Glomerular visceral epithelial cell (primary cell): ENCODE data around the gene TRAK1.

ENCODE experiments used
- DNase-seq: peaks from one replicate; pipeline ENCODE4 v3.0.0-alpha.2; 2016; ENCODE audit errors: extremely low spot score

TRAK1 gene

DNA sequence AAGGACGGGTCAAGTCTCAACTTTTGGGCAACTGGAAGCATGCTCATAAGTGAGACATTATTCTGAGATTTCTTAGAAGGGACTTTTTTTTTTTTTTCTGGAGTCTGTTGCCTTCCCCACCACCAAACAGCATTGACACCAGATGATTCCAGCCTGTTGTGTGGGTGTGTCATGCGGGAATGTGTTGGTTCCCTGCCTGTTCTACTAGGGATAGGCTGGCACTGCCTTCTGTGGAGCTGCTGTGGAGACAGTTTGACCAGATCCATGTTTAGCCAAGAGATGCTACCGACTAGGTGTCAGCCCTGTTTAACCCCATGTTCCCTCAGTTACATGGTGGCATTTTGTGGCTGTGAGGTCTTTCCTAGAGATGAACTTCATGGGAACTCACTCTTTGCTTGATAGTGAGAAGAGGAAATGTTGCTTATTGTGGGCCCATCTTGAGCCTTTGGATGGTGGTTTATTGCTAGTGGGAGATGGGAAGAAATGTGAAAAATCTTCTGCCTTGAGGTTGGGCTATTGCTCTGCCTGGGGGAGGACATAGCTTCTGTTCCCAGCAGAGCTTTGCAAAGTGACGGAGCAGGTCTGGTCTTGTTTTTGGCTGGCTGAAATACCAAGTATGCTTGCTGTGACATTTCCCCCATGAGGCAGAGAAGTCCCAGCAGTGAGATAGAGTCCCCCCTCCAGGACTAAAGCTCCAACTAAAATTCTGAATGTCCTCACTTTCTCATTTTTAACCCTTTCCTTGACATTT, 31.3 kb downstream of the TRAK1 start:
- DNase-seq: no peak

DNA sequence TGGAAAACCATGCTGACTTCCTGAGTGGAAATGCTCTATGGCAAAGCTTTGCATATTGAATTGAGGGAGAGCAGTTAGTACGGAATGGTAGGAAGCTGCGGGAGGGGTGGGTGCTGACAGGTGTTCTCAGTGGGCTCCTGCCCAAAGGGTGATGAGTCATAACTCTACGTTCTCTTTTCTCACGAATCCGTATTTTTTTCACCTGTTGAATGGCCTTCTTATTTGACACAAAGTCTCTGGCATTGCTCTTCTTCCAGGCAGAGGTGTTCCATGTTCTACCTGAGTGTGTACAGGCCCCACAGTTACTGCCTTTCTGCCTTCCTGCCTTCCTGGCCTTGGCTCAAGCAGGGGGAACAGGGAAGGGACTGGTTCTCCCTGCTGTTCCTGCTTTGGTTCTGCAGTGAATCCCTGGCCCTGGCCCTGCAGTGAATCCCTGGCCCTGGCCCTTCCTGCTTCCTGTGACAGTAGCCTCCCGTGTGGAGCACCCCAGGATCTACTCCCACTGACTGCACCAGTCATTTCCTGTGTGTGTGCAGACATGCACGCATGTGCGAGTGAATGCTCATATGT, 31.9 kb downstream of the TRAK1 start:
- peak; percentile 42 for DNase-seq

DNA sequence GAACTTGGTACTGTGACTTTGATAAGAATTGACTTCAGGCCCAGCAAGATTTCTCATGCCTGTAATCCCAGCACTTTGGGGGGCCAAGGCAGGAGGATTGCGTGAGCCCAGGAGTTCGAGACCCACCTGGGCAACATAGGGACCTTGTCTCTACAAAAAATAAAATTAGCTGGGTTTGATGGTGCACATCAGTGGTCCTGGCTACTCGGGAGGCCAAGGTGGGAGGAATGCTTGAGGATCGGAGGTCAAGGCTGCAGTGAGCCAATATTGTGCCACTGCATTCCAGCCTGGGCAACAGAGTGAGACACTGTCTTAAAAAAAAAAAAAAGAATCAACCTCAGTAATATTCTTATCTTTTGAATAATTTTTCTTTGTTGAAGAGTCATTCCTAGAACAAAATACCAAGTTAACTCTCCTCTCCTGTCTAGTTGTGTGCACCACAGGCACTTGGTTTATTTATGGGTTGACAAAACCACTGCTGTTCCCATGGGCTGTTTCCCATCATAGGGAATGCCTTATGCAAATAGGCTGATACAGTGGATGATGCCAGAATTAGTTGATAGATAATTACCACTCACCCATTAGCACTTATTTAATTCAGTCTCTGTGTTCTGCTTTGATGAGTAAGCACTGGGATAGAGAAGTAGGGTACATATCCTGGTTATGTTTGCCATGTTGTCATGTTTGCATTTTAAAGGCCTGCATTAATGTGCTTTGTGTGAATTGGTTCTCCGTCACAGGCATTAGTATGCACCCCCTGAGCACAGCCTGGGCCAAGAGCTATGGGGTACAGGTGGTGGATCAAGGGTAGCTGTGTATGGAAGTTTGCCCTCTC, 32.9 kb downstream of the TRAK1 start:
- no peak for DNase-seq

DNA sequence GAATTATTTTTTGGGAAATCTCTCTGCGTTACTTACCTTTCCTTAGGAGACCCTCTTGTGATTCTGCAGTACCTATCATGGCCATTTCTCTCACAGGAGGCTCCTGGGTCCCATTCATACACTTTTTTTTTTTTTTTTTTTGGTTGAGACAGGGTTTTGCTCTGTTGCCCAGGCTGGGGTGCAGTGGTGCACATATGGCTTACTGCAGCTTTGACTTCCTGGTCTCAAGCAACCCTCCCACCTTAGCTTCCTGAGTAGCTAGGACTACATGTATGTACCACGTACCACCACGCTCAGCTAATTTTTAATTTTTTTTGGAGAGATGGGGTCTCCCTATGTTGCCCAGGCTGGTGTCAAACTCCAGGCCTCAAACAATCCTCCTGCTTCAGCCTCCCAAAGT, 36.1 kb downstream of the TRAK1 start:
- no peak for DNase-seq

DNA sequence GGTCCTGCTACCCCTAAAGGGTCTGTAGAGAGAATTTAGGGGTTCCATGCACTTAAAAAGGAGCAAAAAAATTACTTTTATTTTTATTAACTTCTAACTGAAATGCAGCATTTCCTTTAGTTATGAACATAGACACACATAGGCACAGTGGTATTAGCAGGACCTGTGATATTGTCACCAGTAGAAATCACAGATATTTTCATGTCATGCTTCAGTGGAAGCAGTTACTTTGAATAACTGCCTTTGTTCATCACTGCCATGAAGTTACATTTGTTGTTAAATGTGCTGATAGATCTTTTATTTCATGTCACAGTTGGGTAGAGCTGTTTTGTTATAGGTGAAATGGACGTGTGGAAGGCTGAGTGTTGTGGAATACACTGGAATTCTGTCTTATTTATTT, 37.4 kb downstream of the TRAK1 start:
- DNase-seq: no peak

DNA sequence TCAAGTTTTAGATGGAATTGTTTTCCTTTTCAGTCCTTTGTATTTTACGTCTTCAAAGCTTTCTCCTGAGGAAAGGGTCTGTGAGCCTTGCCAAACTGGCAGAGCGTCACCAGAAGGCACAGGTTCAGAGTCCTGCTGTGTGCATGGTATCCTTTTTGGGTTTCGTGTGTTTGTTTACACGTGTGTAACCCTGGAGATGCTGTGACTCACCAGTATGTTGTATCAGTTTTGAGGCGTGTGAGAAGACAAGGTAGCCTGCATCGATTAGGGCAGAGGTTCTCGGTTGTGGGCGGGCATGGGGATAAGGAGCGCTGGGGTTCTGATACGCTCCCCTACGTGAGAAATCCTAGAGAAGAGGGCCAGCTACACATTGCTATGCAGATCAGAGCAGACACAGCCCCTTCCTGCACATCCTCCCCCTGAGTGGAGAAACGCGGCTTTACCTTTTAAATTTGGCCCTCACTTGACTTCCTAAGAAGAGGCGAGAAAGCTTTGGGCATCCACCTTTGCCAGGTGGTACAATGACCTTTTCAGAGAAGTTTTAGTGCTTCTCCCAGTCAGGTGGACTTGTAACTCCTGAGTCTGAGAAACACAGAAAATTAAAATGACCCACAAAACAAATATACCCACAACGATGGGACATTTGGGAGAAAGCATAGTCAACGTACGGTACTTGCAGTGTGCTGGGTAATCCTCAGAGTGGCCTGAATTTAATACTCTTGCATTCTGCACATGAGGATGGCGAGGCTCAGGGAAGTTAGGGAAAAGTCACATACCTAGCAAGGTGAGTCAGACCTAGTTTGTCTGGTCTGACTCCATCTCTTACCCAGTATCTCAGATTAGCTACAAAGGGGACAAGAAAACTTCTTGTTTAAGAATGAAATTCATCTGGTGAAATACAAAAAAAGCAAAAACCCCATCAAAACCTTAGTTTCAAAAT, 38.1 kb downstream of the TRAK1 start:
- DNase-seq: no peak

DNA sequence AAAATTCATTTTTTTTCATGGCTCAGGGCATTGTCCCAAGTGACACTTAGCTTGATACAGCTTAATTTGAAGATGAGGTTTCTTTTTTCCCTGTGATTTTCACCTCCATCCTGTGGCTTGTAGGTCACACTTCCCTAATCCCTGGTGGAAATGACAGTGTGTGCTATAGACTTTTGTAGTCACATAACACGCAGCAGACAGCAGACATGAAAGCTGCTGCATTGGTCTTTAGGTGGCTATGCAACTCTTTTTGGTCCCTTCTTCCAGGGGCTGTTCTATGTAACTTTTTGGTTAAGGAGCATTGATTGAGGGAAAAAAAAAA, 38.8 kb downstream of the TRAK1 start:
- DNase-seq: no peak

DNA sequence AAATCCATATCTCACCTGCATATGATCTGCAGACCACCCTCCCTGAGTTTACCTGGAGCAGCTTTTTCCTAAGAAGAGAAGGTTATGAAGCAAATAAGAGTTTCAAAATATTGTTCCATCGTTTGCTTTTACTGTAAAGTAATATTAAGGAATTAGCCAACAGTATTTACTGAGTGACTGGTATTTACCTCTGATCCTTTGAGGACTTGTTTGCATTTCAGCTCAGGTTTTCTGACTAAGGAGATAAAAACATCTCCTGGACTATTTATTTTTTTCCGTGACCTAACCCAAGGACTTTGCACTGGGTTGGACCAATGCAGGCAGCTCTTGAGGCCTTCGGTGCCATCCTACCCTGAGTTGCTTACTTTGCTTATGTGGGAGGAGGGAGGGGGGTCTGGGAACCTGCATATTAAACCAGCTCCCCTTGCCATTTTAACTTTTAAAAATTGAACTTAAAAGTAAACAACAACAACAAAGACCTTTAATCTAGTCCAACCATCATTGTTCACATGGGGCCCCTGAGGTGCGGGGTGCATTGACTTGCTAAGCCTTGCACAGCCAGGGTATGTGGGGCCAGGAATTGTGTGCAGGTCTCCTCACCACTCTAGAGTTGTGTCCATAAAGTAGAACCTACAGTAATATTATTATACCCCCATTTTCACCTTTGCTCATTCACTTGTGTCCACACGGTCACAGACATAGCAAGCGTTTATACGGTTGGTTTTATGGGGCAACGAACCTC, 39.3 kb downstream of the TRAK1 start:
- no peak for DNase-seq

DNA sequence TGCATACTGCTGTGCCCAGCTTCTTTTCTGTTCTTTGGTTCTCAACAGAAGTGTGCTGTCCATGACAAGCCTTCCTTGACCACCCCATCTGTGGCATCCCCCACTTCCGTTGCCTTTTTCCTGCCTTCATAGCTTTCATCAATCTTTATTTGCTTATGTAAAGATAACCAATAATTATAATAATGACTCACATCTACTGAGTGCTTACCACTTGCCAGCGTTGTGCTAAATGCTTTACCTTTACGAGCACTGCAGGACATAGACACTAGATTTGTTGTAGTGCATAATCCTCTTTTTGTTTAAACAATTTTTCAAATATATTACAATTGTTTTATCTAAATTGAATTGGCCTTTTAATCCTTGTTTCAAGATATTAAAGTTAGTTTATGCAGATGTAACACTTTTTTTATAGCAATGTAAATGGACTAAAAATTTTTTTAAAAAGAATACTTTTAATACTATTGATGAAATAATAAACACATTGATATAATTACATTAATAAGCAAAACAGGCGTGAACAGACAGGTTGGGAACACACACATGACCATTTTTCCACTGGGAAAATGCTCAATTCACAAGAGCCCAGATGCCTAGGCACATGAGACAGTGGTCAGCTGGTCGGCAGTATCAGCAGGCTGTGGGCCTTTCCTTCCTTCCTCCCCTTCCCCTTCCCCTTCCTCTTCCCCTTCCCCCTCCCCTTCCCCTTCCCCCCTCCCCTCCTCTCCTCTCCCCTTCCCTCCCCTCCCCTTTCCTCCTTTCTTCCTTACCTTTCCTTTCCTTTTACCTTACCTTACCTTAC, 42.5 kb downstream of the TRAK1 start:
- DNase-seq: no peak

DNA sequence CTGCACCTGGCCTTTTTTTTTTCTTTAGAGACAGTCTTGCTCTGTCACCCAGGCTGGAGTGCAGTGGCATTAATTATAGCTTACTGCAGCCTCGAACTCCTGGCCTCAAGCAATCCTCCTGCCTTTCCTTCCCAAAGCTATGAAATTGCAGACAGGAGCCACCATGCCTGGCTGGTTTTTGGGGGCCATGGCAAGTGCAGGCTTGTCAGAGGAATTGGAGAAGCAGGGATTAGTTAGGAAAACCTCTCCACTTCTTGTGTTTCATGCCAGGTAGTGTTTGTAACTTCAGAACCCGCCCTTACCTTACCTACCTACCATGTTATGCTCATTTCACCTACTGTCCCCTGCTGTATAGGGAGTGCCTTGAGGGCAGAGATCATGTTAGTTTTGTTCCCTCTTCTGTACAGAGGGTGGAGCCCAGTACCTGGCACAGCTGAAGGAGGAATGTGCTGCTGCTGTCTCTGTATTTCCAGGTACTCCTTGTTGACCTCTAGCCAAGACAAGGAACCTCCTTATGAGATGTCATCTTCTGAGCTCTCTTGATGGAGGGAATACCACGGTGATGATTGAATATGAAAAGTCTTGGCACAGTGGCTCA, 43.8 kb downstream of the TRAK1 start:
- no peak for DNase-seq

DNA sequence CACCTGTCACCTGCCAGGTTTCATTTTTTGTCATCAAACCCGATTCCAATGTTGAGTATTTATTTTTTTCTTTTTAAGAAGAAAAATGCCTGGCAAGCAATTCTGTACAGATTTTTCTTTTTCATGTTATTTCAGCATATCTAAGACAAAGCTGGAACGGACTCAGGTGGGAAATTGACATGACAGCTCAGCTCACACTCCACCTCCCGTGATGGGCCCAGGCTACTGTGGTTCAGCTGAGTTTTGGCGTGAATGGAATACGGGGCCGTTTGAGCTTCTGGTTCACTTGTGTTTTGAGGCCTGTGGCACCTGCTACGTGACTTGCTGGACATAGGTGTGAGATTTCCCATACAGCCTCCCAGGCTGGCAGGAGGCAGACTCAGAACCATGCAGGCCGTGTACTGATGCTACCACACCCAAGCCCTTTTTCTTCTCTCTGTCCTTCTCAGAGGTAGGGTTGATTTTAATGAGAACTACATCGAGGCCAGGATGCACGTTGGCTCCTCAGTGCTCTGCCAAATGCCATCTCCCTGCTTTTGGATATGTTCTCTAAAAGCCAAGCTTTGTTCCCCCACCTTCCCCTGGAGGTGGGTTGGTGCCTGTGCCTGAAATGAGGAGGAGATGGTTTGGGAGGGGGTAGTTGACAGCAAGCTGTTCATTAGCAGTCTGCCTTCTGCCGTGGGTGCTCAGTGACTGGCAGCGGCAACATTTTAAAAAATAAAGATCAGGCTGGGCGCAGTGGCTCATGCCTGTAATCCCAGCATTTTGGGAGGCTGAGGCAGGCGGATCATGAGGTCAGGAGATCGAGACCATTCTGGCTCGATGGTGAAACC, 48.7 kb downstream of the TRAK1 start:
- no peak for DNase-seq

DNA sequence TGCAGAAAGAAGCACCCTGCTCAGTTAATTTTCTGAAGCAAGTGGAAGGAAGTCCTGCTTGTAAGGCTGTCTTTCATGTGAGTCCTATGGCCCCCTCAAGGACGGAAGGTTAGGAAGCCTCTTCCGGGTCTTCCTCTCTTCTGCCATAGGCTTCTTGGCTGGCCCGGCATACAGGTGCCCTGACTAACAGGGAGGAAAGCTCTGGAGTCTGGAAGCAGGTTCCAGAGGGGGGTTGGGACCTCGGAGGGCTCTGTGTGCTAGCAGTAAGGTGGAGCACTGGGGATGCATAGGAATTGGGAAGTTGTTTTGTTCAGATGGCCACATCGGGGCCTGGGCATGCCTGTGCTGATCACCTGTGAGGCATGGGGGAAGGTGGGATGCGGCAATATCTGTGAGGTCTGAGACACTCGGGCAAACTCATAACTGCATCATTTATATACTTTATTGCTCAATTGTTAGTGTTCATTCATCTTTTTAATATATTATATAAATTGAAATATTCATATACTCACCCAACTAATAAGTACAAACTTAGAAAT, 49.6 kb downstream of the TRAK1 start:
- DNase-seq: no peak

DNA sequence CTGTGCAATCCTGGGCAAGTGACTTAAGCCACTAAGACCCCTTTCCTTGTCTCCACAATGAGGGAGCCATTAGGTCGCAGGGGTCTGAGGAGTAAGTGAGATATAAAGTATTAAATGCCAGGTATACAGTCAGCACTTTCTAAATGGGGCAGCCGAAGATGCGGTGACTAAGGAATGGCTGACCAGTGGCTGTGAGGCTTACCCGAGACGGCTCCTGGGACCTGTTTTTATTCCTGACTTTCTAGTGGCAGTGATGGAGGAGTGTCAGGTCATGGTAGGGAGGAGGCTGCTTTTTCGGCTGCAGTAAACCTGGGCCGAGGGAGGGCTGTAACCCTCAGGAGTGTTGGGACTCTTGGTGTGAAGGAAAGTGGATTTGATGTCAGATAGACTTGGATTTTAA, 52.3 kb downstream of the TRAK1 start:
- no peak for DNase-seq

DNA sequence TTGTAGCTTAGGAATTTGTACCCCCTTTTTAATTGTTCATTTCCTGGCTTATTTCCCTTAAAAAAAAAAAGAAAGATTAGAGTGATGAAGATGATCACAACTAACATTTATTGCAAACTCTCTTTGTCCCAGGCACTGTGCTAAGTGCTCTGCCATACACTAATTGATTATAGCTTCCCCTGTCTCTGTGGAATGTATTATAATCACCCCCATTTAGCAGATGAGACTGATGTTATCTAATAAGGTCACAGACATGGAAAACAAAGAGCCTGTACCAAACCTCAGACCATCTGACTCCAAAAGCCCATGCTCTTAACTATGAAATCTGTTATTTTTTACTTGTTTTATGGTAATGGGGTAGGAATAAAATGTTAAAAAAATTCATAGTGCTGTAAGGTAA, 53.1 kb downstream of the TRAK1 start:
- DNase-seq: no peak

DNA sequence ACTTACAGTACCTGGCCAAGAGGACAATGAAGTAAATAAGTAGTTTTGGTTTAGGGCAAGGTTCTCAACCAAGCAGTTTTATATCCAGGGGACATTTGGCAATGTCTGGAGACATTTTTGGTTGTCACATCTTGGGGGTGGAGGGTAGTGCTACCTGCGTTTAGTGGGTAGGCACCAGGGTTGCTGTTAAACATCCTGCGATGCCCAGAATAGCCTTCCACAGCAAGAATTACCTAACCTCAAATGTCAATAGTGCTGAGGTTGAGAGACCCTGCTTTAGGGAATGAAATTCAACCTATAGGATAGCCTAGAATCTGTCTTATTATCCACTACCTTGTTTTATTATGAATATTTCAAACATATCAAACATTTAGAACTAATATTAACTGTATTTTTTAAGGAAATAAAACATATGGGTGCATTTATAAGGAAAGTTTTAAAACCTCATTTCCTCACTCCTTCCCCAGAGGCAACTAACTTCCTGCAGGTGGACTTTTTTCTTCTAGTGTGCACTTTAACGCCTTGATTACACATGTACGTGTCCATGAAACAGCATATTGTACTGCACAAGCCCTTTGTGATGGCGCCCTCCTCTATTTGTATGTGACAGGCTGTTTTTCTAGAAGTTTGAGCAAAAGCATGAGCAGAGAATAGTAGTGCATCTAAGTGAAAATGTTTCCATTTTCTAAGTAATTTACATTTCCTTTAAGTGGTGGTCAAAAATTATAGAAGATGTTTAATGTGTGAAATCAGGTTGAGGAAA, 57.1 kb downstream of the TRAK1 start:
- no peak for DNase-seq

DNA sequence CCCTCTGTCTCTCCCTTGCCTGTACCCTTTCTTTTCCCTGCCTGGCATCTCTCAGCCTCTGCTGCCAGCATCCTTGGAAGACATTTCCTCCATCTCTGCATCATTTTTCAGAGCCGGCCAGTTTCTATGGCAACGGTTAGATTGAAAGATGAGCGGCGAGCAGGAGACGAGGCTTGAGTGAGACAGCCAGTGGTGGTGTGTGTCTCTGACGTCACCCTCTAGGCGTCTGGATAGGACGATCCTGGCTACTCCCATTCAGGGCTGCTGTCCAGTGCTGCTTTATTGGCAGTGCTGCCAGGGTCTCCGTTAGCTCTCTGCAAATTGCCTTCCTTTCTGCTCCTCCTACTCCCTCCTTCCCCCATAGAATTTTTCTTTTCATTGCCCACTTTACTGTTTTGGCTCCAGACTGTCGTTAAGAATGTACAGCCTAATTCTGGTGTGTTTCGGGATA, 57.9 kb downstream of the TRAK1 start:
- no peak for DNase-seq

DNA sequence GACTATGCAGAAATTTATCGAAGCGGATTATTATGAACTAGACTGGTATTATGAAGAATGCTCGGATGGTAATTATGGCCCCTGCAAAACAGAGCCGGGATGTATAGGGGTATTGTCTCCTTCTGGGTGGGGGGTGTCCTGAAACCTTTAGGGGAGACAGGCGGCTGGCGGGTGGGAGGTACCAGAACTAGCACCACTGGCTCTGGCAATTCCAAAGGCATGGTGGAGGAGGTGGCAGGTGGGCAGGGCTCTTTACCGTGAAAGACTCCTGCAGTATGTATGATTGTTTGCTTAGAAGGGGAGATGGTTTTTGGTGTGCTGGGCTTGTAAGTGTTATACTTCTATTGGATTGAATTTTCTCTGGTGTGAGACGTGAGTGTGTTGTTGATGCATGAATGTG, 58.4 kb downstream of the TRAK1 start:
- DNase-seq: no peak

DNA sequence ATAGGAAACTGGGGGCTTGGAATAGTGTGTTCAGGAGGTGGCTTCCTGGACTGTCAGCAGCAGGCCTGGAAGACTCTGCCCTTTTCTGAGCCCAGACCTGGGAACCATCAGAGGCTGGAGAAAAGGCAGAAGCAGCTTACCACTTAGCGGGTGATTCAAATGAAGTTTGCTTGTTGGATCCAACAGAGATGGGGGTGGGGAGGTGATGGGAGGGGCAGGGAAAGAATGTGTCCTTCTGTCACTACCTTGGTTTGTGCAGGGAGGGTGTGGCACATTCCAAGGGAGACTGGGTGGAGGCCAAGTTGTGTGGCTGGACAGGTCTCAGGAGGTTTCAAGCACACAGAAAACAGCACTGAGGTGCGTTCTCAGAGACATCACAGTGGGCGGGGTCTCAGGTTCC, 58.8 kb downstream of the TRAK1 start:
- DNase-seq: no peak
